ENCODE data around the gene ENOX1. TPM values are rescaled to one million over a fixed set of nuclear protein-coding genes. Genes with fewer than 3 reads are reported as not detected.
A peak's percentile ranks its signal among the peaks of the same experiment; 100 is the strongest.

ENOX1 gene
- total RNA-seq, 1 donor from 2014 or later, result 0.60 TPM

DNA sequence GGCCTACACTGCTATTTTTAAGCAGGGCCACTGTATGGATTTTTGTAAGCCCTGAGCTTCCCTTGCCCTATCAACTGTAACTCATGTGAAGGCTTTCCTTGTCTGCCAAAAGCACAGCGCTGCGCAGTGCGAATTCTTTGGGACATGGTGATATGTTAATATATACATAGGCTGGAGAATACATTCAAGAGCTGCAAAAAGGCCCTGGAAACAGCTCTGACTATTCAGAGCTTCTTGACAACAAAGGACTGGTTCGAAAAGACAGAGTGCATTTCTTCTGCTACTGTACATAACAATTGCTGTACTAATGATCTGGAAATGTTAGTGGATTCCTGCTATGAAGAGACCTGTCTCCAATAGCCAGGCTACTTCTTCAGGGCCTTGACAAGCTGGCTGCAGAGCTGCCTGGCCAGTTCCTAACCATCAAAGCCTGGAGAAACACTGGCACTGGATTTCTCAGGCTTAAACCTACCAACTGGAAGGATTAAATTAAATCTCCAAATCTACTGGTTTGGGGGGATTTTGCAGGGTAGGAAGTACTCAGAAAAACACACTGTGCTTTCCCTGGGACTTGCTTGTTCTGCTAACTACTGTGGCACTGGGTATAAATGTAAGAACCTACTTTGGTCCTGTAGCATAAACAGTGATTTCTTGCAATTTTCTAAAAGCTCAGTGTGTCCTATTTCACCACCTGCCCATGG lies 516.5 kb downstream of the ENOX1 start:
- no peak overlapping the region for H3K4me3 ChIP-seq
- DNase-seq, result no peak
- peaks cover 34% of the 10 kb centered on the region for H3K4me1 ChIP-seq
- TF ChIP-seq, protein P1, sequence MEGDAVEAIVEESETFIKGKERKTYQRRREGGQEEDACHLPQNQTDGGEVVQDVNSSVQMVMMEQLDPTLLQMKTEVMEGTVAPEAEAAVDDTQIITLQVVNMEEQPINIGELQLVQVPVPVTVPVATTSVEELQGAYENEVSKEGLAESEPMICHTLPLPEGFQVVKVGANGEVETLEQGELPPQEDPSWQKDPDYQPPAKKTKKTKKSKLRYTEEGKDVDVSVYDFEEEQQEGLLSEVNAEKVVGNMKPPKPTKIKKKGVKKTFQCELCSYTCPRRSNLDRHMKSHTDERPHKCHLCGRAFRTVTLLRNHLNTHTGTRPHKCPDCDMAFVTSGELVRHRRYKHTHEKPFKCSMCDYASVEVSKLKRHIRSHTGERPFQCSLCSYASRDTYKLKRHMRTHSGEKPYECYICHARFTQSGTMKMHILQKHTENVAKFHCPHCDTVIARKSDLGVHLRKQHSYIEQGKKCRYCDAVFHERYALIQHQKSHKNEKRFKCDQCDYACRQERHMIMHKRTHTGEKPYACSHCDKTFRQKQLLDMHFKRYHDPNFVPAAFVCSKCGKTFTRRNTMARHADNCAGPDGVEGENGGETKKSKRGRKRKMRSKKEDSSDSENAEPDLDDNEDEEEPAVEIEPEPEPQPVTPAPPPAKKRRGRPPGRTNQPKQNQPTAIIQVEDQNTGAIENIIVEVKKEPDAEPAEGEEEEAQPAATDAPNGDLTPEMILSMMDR (IDR thresholded peaks at IDR 0.05; ENCODE audit: borderline replicate concordance), result no peak
- peak overlapping the region; percentile 62 for H3K27ac ChIP-seq (replicated peaks)
- intact Hi-C loops (cut with micrococcal nuclease), result no loop called here
- no peaks in the 10 kb centered on the region for H3K27me3 ChIP-seq (ENCODE audit: low read depth)
- no peaks in the 10 kb centered on the region for H3K36me3 ChIP-seq
- no peaks in the 10 kb centered on the region for H3K9me3 ChIP-seq (replicated peaks)

DNA sequence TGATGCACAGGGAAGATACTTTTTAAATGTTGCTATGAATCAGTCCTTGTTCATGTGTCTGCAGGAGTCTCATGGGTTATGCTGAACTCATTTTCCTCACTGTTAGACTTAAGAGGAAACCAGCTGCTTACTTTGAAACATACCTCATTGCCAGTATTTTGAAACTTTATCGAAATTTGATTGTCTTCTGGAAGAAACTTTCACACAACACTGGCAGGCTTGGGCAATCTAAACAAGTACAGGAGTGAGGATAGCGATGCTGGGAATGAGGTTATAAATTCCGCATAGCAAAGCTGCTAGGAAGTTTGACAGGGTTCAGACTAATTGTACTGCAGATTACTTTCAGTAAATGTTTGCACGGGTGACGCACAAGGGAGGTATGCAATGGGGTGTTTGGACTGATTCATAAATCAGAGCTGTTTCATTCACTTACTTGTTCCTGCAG lies 517.7 kb downstream of the ENOX1 start:
- DNase-seq, result no peak
- Histone ChIP-seq H3K36me3 (no peaks in the 10 kb centered on the region), H3K4me1 (peaks cover 26% of the 10 kb centered on the region), H3K27me3 (ENCODE audit: low read depth) (no peaks in the 10 kb centered on the region), H3K27ac (replicated peaks) (peak overlapping the region; percentile 62), H3K9me3 (replicated peaks) (no peaks in the 10 kb centered on the region), H3K4me3 (peak overlapping the region; percentile 0)
- intact Hi-C loops (cut with micrococcal nuclease), result no loop called here
- TF ChIP-seq, protein P1 (IDR thresholded peaks at IDR 0.05; ENCODE audit: borderline replicate concordance), result no peak

DNA sequence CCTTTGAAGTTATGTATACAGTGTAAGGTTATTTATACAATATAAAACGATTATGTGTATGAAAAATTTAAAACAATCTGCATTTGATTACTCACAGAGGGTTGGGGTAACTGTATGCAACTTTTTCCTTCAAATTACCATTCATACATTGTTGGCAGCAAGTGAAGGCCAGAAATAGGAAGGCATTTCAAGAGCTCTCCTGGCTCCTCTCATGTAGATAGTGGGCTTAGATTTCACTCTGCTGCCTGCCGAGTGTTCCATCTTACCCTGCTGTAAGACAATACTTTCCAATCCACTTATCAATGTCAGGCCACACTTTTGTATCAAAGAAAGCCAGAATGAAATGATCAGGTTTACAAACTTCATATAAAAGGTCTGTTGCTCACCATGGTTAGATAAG lies 518.1 kb downstream of the ENOX1 start:
- TF ChIP-seq, protein P1 (IDR thresholded peaks at IDR 0.05; ENCODE audit: borderline replicate concordance), result no peak
- Histone ChIP-seq H3K27me3 (ENCODE audit: low read depth) (no peaks in the 10 kb centered on the region), H3K36me3 (no peaks in the 10 kb centered on the region), H3K27ac (replicated peaks) (peak overlapping the region; percentile 62), H3K4me1 (peaks cover 26% of the 10 kb centered on the region), H3K9me3 (replicated peaks) (no peaks in the 10 kb centered on the region), H3K4me3 (peak overlapping the region; percentile 0)
- intact Hi-C loops (cut with micrococcal nuclease), result no loop called here
- no peak for DNase-seq

DNA sequence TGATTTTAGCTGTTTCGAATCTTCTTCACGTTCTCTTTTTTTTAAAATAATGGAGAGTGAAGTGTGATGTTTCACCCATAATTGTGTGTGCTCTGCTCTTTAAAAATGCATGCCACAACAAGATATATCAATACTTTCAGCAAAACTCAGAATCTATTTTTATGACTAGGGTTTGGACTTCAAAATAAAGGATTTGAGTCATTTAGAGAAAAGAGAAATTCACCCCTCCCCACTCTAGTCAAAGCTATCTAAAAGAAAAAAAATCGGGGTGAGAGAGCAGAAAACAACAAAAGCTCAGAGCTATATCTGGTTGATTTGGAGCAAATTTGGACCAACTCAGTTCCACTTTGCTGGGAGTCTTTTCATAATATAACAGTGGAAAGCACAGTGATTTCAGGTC lies 518.9 kb downstream of the ENOX1 start:
- H3K27me3 ChIP-seq (ENCODE audit: low read depth), result no peaks in the 10 kb centered on the region
- H3K27ac ChIP-seq (replicated peaks), result no peak overlapping the region
- intact Hi-C loops (cut with micrococcal nuclease), result no loop called here
- peaks cover 26% of the 10 kb centered on the region for H3K4me1 ChIP-seq
- H3K9me3 ChIP-seq (replicated peaks), result no peaks in the 10 kb centered on the region
- DNase-seq, result no peak
- no peak overlapping the region for H3K4me3 ChIP-seq
- TF ChIP-seq, protein P1 (IDR thresholded peaks at IDR 0.05; ENCODE audit: borderline replicate concordance), result no peak
- no peaks in the 10 kb centered on the region for H3K36me3 ChIP-seq

DNA sequence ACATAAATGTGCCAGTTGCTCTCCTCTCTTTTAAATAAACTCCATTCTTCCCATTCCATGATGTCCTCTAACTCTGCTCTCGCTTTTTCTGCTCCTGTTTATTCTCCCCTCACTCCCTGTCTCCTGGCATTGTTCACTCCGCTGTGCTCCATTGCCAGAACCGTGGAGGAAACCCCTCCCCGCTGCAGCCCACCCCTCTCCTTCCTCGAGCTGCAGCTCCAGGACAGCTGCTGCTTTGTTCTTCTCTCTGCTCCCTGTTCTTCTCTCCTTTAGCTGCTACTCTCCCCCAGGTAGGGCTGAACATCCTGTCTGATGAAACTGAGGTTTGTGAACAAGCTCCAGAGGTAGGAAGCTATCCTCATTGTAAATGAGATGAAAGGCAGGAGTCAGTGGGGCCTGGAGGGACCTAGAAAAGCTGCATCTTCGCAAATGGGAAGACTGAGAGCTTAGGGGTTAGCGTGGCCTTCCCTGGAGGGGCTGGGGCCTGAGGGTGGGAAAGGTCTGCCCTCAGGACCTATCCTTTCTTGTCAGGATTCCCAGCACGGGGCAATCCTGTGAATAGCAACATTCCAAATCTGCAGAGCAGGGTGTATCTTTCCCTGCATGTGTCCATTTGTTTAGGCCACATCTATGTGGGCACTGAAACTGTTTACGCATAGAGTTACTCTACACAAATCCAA lies 519.7 kb downstream of the ENOX1 start:
- Histone ChIP-seq H3K36me3 (no peaks in the 10 kb centered on the region), H3K4me3 (no peak overlapping the region), H3K4me1 (peaks cover 26% of the 10 kb centered on the region), H3K9me3 (replicated peaks) (no peaks in the 10 kb centered on the region), H3K27ac (replicated peaks) (no peak overlapping the region), H3K27me3 (ENCODE audit: low read depth) (no peaks in the 10 kb centered on the region)
- TF ChIP-seq, protein P1 (IDR thresholded peaks at IDR 0.05; ENCODE audit: borderline replicate concordance), result no peak
- intact Hi-C loops (cut with micrococcal nuclease), result no loop called here
- DNase-seq, result no peak
